Measurements from ENCODE around the gene CD300LB.
"Not testable (repeated sequence)": the region's sequence is repeated elsewhere in the genome, so short reads cannot be mapped to it uniquely, and the experiment has no call there.

Gene CD300LB

DNA sequence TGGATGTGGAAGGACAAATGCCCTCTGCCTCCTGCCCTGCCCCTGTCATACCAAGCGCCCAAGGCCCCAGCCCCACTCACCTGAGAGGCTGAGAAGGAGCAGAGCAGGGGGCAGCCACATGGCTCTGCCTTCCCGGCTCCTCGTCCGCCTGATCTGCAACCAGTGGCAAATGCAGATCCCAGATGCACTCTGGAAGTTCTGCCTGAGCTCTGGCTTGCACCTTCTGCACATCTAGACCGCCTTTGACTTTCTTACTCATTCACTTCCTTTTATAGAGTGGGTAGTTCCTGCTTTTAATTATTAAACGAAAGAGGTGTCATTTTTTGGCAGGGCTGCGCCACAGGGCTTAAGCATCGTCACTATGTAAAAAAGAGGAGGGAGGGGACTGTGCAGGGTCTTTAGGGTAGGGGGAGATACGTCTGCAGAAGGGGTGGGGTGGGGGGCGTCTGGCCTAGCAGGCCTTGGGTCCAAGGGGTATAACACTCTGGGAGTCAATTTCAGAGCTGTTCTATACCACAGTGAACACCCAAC, at the start of gene CD300LB:
Gene CD300LB (minus strand): TSS at position 245 of the 531 bp plus-strand sequence. CDS start 125 bp downstream, at position 120.
- no peak for DNase-seq

DNA sequence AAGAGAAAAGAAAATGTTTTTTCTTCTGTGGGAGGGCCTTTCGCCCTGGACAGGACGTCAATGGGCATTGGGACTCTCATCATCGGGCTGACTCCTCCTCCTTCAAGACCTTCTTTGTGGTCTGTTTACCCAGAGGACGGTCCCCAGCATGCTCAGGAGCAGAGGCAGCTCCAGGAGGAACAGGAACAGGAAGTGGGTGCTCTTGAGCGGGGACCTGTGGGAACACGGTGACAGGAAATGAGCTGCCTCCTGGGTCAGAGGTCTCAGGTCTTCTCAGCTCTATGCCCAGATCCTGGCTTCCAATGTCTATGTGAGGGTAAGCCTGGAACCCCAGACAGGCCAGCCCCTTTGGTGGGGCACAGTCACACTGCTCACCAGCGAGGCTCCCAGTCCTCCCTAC, 48.6 kb upstream of the CD300LB start:
- no peak for DNase-seq

DNA sequence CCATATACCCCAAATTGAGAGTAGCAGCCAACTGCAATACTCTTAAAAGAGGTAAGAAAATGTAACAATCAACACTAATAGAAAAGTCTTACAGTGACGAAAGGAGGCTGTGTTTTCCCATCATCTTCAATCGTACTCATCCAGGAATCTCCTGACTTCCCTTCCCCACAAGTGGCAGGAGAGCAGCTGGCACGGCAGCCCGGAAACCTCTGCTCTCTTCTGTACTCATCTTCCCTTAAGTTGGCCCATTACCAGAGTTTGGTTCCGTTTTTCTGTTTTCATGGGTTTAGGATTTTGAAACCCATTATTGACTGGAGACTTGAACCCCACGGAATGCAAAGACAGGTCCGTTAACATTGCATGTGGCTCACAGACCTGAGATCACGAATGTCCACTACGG, 47.7 kb upstream of the CD300LB start:
- DNase-seq, result no peak

DNA sequence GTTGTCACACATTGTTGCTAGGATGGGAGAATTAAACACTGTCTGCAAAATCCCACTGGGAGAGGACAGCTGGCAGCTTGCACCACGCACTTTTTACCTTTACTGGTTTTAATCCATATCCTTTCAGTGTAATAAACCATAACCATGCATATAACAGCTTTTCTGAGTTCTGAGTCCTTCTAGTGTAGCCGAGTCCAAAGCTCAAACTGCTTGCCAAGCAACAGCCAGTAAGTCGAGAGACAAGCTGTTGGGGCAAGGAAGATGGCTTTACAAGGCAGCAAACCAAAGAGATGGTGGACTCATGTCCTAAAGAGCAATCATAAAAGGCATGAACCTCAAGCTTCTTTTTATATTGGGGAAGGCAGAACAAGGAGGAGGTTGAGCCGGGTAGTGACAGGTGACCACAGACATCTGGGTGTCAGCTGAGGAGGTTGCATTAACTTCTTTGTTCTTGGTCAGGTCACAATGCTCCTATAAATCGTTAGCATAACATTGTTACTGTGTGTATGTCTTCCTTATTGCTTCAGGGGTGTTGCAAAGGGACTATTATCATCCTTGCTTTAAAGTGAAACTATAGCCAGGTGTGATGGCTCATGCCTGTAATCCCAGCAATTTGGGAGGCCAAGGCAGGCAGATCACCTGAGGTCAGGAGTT, 43.3 kb upstream of the CD300LB start:
- DNase-seq, result no peak

GRCh38 chr17:74573635-74574034, 42.4 kb upstream of the CD300LB start:
- DNase-seq, result not testable (repeated sequence)

DNA sequence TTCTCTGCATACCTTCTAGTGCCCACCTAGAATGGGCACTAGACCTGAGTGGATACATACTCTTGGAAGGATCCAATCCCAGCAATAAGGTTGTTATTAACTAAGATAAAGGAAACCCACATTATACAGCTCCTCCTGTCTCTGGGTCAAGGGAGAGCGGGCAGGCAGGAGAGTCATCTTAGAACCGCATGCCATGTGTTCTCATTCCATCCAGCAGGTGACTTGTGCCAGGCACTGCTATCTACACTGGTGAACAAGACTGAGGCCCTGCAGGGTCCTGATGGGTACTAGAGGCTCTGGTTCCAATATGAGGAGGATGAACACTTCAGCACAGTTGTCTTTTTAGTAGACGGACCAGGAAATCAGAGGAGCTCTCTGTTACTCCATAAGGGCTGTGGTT, 41.9 kb upstream of the CD300LB start:
- no peak for DNase-seq

GRCh38 chr17:74571621-74572270, 40.5 kb upstream of the CD300LB start:
- no peak for DNase-seq

DNA sequence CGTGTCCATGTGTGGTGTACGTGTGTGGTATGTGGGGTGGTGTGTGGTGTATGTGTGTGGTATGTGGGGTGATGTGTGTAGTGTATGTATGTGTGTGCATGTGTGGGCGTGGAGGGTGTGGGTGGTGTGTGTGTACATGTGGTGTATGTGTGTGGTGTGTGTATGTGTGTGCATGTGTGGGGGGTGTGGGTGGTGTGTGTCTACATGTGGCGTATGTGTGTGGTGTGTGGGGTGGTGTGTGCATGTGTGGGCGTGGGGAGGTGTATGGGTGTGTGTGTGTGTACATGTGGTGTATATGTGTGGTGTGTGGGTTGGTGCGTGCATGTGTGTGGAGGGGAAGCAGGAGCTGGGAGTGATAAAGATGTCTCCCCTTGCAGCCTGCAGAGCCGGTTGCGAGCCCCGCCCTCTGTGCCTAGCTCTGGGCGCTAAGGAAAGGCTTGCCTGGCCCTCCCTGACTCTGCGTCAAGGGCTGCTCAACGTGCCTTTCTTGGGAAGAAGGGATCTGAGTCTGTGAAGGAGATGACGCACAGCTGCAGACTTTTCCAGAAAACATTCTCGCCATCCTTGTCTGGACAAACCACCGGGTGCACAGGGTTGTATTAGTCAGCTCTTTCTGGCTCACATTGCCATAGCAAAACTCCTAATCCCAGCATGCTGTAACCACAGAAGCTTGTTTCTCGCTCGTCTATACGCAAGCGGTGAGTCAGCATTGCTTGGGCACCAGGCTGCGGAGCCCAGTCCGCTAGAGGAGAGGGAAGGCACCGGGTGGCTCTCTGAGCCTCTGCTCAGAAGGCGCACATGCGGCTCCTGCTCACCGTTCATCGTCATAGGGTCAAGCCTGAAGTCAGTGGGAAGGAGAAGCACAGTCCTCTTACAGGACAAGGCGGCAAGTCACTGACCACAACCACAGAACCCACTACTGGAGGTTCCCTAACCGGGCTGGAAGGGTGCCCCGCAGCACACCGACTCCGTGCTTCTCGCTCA, 38.0 kb upstream of the CD300LB start:
- peak in 3 of 56 donors; percentile 11 to 43 (median 16) for DNase-seq

DNA sequence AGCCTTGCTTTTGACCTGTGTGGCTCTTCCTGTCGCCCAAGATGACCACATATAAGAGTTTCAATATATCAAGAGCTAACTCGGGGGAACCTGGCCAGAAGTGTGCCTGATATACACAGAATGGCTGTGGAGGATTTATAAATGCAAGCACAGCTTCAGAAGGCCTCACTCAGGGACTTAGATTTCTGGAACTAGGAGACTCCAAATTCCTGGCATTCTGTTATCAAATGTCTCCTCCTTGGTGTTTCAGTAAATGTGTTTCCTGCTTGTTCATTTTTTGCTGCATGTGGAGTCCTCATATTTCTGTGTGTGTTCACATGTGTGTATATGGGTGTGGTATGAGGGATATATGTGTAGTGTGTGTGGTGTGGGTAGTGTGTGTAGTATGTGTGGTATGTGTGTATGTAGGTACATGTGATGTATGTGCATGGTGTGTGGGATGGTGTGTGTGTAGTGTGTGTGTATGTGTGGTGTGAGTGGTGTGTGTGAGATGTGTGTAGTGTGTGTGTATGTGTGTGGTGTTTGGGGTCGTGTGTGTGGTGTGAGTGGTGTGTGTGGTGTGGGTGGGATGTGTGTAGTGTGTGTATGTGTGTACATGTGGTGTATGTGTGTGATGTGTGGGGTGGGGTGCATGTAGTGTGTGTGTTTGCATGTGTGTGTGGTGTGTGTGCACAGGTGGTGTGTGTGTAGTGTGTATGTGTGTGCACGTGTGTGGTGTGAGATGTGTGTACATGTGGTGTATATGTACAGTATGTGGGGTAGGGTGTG, 37.0 kb upstream of the CD300LB start:
- no peak for DNase-seq

GRCh38 chr17:74567397-74567796, 36.1 kb upstream of the CD300LB start, which contains the start of gene CD300H:
Gene CD300H (minus strand): TSS chr17:74567509.
- peak in 2 of 56 donors; percentile 9 to 11 for DNase-seq

GRCh38 chr17:74566132-74566753, 35.0 kb upstream of the CD300LB start:
- peak in 6 of 56 donors; percentile 7 to 43 (median 20) for DNase-seq

DNA sequence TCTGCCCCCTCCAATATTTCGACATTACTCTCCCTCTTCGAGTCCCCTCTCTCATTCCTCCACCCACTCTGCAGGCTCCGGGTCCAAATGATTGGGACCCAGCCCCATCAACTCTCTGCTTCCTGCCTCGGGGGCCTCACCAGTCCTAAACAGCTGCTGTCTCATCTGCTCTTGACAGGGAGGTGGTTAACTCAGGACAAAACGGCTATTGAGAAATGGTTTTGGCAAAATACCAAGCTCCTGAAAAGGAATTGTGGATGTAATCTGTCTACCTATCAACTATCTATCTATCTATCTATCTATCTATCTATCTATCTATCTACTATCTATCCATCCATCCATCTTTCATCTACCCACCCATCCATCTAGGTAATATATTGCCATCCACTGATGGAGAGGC, 33.9 kb upstream of the CD300LB start:
- no peak for DNase-seq

DNA sequence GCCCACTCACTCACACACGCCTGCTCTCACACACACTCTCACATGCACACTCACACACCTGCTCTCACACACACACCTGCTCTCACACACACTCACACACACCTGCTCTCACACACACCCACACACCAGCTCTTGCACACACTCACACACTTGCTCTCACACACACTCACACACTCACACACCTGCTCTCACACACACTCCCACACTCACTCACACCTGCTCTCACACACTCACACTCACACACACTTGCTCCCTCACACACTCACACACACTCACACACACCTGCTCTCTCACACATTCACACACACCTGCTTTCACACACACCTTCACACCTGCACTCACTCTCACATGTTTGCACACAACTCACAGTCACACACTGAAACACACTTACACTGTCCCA, 32.1 kb upstream of the CD300LB start:
- no peak for DNase-seq

- no peak for DNase-seq
These were observed 30.3 kb upstream of the CD300LB start for GRCh38 chr17:74561586-74561985.

- DNase-seq, result no peak
These were observed 27.7 kb upstream of the CD300LB start for GRCh38 chr17:74558882-74559519.

DNA sequence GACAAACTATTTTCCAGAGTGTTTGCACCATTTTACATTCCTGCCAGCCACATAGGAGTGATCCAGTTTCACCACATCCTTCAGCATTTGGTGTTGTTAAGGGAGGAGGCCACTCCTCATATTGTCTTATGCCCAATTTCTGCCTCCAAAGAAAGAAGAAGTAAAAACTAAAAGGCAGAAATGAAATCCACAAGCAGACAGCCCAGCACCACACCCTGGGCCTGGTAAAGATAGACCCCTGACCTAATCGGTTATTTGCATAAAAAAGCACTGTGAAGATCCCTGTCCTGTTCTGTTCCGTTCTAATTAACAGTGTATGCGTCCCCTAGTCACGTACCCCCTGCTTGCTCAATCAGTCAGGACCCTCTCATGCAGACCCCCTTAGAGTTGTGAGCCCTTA, 27.1 kb upstream of the CD300LB start:
- not testable (repeated sequence) for DNase-seq

GRCh38 chr17:74555427-74555940, 24.2 kb upstream of the CD300LB start:
- DNase-seq, result no peak

- no peak for DNase-seq
These were observed 23.6 kb upstream of the CD300LB start for GRCh38 chr17:74554909-74555308.

DNA sequence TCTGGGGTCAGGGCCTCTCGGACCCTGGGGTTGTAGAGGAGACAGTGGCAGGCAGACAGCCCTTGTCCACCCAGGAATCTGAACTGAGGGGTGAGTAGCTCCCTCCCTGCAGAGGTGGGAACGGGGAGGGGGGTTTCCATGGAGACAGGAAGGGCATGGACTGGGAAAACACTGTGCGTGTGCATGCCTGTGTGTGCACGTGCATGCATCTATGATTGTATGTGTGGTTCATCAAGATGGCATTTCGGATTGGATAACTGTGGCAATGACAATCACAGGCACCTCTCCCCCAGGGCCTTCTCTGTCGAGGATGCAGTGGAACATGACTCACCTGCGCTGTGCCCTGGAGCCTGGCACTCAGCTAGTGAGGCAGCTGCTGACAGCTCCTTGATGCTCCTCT, 20.8 kb upstream of the CD300LB start:
- DNase-seq, result no peak

DNA sequence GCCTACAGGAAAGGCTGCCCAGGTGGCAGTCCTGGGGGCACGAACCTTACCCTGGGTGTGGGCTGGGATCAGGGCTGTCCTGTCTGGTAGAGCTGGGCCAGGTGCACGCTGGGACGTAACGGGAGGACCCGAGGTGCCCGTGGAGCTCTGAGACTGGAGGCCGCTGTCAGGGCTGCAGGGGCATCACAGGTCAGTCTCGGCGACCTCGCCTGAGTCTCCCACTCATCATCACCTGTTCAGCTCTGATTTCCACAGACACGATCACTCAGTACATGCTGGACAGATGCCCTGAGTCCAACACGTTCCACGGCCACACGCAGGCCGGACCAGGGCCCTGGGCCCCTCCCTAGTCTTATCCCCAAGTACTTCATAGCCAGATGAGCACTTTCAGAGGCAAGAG, 19.3 kb upstream of the CD300LB start:
- DNase-seq, result no peak
